ENCODE results near the gene PPFIA4. TPM values are rescaled to one million over a fixed set of nuclear protein-coding genes. Genes with fewer than 3 reads are reported as not detected.

Gene PPFIA4
- total and polyA plus RNA-seq, 9 of the 15 experiments (the other 6 are each of a cell fraction or from before 2014, with no cell fraction given) = 0.07 to 12.0 (median 0.70) TPM

DNA sequence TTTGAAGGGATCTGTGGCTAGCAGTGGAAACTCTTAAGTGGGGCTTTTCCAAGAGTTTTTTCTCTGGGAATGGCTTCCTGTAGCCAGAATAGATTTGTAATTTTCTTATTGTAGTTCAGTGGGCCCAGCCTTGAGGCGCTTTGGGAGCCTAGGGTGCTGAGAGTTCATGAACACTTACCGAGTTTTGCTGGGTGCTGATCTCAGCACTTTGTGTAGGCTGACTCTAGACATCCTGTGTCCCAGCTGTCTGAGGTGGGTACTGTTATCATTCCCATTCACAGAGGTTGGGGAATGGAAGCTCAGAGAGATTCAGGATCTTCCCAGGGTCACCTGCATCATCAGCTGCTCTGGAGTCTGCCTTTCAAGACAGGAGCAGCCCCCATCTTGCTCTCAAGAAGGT is 7.0 kb downstream of the PPFIA4 start:
- 9% methylated on average over 2 of the region's 2 CpGs for WGBS (ENCODE audit: insufficient coverage, low coverage, missing lambda C conversion rate)
- Histone ChIP-seq H3K36me3 (ENCODE audit: control insufficient read depth, insufficient read depth, low read length) (no peaks in the 10 kb centered on the region; the same call in 2 of the 3 replicates), H3K9ac (ENCODE audit: insufficient read depth in 1 of 2, low read depth in 2 of 2, low read length in 2 of 2) (no peak overlapping the region), H2AFZ (ENCODE audit: low read depth, low read length) (no peak overlapping the region), H3K79me2 (ENCODE audit: control insufficient read depth, insufficient read depth, low read length) (no peaks in the 10 kb centered on the region), H3K27ac (ENCODE audit: extremely low read depth, low read depth, low read length) (no peak overlapping the region), H4K20me1 (replicated peaks; ENCODE audit: control insufficient read depth, insufficient read depth, low read length) (peaks cover 31% of the 10 kb centered on the region), H3K4me3 (no peak overlapping the region), H3K4me1 (replicated peaks in 1 of 2; ENCODE audit: control insufficient read depth in 2 of 2, insufficient read depth in 2 of 2, low read length in 2 of 2) (peaks cover 0 to 8% of the 10 kb centered on the region in 2 experiments; a peak in 3 of 5 replicates), H3K27me3 (ENCODE audit: control insufficient read depth in 2 of 2, insufficient read depth in 2 of 2, low read length in 2 of 2) (peaks cover 23 to 32% of the 10 kb centered on the region in 2 experiments; a peak in 4 of 5 replicates), H3K9me1 (ENCODE audit: control insufficient read depth, insufficient read depth, low read length) (no peaks in the 10 kb centered on the region), H3K9me3 (replicated peaks; ENCODE audit: control insufficient read depth, insufficient read depth, low read depth, low read length) (no peaks in the 10 kb centered on the region), H3K4me2 (ENCODE audit: insufficient read depth, low read length) (no peak overlapping the region)
- POLR2A ChIA-PET = interaction anchor here (1.5 kb wide), 1 partner anchor 26 kb away, joined by 5 read pairs; the partner anchor contains the start of gene TMEM183A
- CTCF ChIA-PET (ENCODE audit: low intra/inter-chr PET ratio) = no interaction called here
- in situ Hi-C loops (cut with MboI) (loop anchor here (5.0 kb wide), 2 partner anchors 184 to 299 kb away; no protein-coding TSS in a partner anchor), intact Hi-C loops (cut with micrococcal nuclease) (loop anchor here (10.0 kb wide), 1 partner anchor 302 kb away; no protein-coding TSS in a partner anchor)
- DNase-seq (ENCODE audit: extremely low read depth in 1 of 4, low spot score in 3 of 4) (no peak), ATAC-seq (no peak), FAIRE-seq (no peak)
- BruUV-seq (replicated peaks) = no TSS peak
- TF ChIP-seq, protein P1, sequence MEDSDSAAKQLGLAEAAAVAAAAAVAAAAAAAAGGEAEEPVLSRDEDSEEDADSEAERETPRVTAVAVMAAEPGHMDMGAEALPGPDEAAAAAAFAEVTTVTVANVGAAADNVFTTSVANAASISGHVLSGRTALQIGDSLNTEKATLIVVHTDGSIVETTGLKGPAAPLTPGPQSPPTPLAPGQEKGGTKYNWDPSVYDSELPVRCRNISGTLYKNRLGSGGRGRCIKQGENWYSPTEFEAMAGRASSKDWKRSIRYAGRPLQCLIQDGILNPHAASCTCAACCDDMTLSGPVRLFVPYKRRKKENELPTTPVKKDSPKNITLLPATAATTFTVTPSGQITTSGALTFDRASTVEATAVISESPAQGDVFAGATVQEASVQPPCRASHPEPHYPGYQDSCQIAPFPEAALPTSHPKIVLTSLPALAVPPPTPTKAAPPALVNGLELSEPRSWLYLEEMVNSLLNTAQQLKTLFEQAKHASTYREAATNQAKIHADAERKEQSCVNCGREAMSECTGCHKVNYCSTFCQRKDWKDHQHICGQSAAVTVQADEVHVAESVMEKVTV (CRISPR knock-in tag; IDR thresholded peaks at IDR 0.05) = no peak
- no peak for TF ChIP-seq NUFIP1 (IDR thresholded peaks at IDR 0.05; ENCODE audit: partially characterized antibody)
- no peak for TF ChIP-seq SIRT6 (IDR thresholded peaks at IDR 0.05; ENCODE audit: low read depth, low read length)
- peak; percentile 19; the same call in 1 of the 2 replicates for TF ChIP-seq MAFG (tag; conservative IDR thresholded peaks at IDR 0.05)
- no peak for TF ChIP-seq TEAD1 (CRISPR knock-in tag; IDR thresholded peaks at IDR 0.05)
- peak; percentile 23; the same call in 1 of the 2 replicates for TF ChIP-seq C11orf30 (IDR thresholded peaks at IDR 0.05; ENCODE audit: low read depth)
- TF ChIP-seq RREB1 (CRISPR knock-in tag; IDR thresholded peaks at IDR 0.05) = no peak
- no peak for TF ChIP-seq RNF2 (IDR thresholded peaks at IDR 0.05)
- no peak for TF ChIP-seq BACH1 (tag; IDR thresholded peaks at IDR 0.05)
- no peak for TF ChIP-seq L3MBTL2 (IDR thresholded peaks at IDR 0.05)
- TF ChIP-seq FOXK1 (CRISPR knock-in tag; IDR thresholded peaks at IDR 0.05; ENCODE audit: borderline replicate concordance) = no peak
